Heart right ventricle (tissue), 16 donors: Measurements from ENCODE around the gene MYCN. TPM values are rescaled to one million over a fixed set of nuclear protein-coding genes. Genes with fewer than 3 reads are reported as not detected.

Source experiments
- ATAC-seq, 8 donors: fragments of 200-7000 bp; cut with Tn5 transposase; one replicate each; pipeline ENCODE4 v1.9.1; 2020; ENCODE audit warnings: mild to moderate bottlenecking in 8 of 8, moderate library complexity in 8 of 8, moderate number of reproducible peaks in 1 of 8
- DNase-seq, 2 donors: peaks; one replicate each; pipeline ENCODE4 v3.0.0-alpha.2; 2020
- H3K27ac ChIP-seq, 10 donors: fragments of 200-600 bp; sonication (generic) in 2 of 10; one replicate each; pipeline versions ENCODE4 v1.5.0 to v1.8.0; 2020 to 2022; ENCODE audit warnings: mild to moderate bottlenecking in 3 of 10
- H3K27me3 ChIP-seq, 7 donors: fragments of 200-600 bp; one replicate each; pipeline ENCODE4 v1.8.0; 2021 to 2022; ENCODE audit warnings: mild to moderate bottlenecking in 2 of 7
- H3K36me3 ChIP-seq, 9 donors: fragments of 200-600 bp; sonication (generic) in 1 of 9; one replicate each; pipeline versions ENCODE4 v1.5.0 to v1.8.0; 2020 to 2022; ENCODE audit warnings: mild to moderate bottlenecking in 2 of 9
- H3K4me1 ChIP-seq, 9 donors: fragments of 200-600 bp; sonication (generic) in 1 of 9; one replicate each; pipeline versions ENCODE4 v1.5.0 to v1.8.0; 2020 to 2022; ENCODE audit warnings: mild to moderate bottlenecking in 4 of 9
- H3K4me3 ChIP-seq, 10 donors: fragments of 200-600 bp; sonication (generic) in 2 of 10; one replicate each; pipeline versions ENCODE4 v1.5.0 to v1.8.0; 2020 to 2022; ENCODE audit warnings: mild to moderate bottlenecking in 7 of 10, moderate library complexity in 2 of 10
- H3K9me3 ChIP-seq, 11 donors: fragments of 200-600 bp in 10 of 11; sonication (generic) in 2 of 11; one replicate each; pipeline versions ENCODE4 v1.5.0 to v1.8.0; 2013 to 2022; ENCODE audit warnings: mild to moderate bottlenecking in 2 of 11, control low read depth in 1 of 11, moderate library complexity in 1 of 11
- CTCF ChIP-seq, 9 donors: fragments of 200-600 bp; sonication (generic) in 2 of 9; IDR thresholded peaks; one replicate each; pipeline versions ENCODE4 v1.5.0 to v1.8.0; 2021 to 2022; ENCODE audit warnings: antibody characterized with exemption in 9 of 9, mild to moderate bottlenecking in 5 of 9, moderate library complexity in 1 of 9
- WGBS, 2 donors: extraction: QIAGEN DNeasy Blood & Tissue Kit; methylation state at CpG; one replicate each; pipeline ENCODE4 v1.1.7; 2013; ENCODE audit warnings: inconsistent platforms in 1 of 2; 5-methylcytosine and 5-hydroxymethylcytosine counted together
- intact Hi-C, 10 donors: fragments of 100-400 bp; cut with DNase I; formaldehyde crosslinking; loops; one replicate each; pipeline versions ENCODE4 v1.11.1 to v1.14.2; 2022
- polyA plus RNA-seq, 2 donors: library from polyadenylated mRNA; stranded (reverse); fragments of 200-250 nt; gene quantifications; one replicate each; pipeline ENCODE4 v1.2.3, GENCODE V29; 2013
- total RNA-seq, 10 donors: library from RNA; stranded (reverse); fragmentation: NEBNext Ultra II Directional in 3 of 10; extraction: Animal tissue kit (Norgen Biotek cat#: 25700) in 3 of 10; gene quantifications; one replicate each; pipeline versions ENCODE4 v1.2.1 to v1.2.4, GENCODE V29; 2021 to 2023
- donor health status: Arrhythmogenic right ventricular cardiomyopathy.
- donor health status: ischemic (EF 13 %, LVEDD 7.1; RV severe dilation, severe dysfunction).
- donor health status: healthy with polysubstance abuse.
- donor health status: DM: no; HTN: yes; CAD: no.
- donor health status: DM: no; HTN: no; CAD: no.
- donor health status: ischemic (EF 25% LVEDD 6.9; RV normal size, moderate dysfunction).
- donor health status: ischemic (EF 25% LVEDD 5.7; RV mildly dilated, moderate dysfunction).
- donor health status: healthy.
- donor health status: DM: yes; HTN: yes; CAD: no.
- donor health status: Ischemic cardiomyopathy.
- donor health status: ischemic (EF 35%, LVEDD 5.7; RV mildly dilated, moderate dysfunction).
- donor health status: nonischemic (EF 11% LVEDD 7.7; RV severe dilation, severe dysfunction).
- donor health status: DM: yes; HTN: yes; CAD: no.
- donor health status: PGD.
- donor health status: ischemic (EF 29% LVEDD 5.4; RV normal size, mild dysfunction).
- donor health status: nonischemic (EF 23%, LVEDD 6.1; RV moderate dilation, normal function).

Gene MYCN
- total and polyA plus RNA-seq, 12 donors, result 0.14 to 1.4 (median 0.52) TPM

GRCh38 chr2:15938803-15939555 is 1.4 kb upstream of the MYCN start:
- ATAC-seq, result no peak
- no peak for TF ChIP-seq CTCF (IDR thresholded peaks at IDR 0.05)
- WGBS, 2 donors, result 71 to 72% methylated on average over 8 of the region's 8 CpGs
- H3K9me3 ChIP-seq, result no peaks in the 10 kb centered on the region
- H3K4me3 ChIP-seq, result peak overlapping the region in 5 of 10 donors; percentile 57 to 75 (median 62)
- H3K27me3 ChIP-seq, result peaks cover 0 to 59% (median 38%) of the 10 kb centered on the region in 7 donors
- H3K27ac ChIP-seq, result no peak overlapping the region
- intact Hi-C loops, result loop anchor here (1.0 to 10.0 kb wide), 15 partner anchors 302 to 818 kb away; no protein-coding TSS in a partner anchor
- DNase-seq, result no peak
- peaks cover 4 to 45% (median 38%) of the 10 kb centered on the region in 9 donors for H3K4me1 ChIP-seq
- no peaks in the 10 kb centered on the region for H3K36me3 ChIP-seq

- Histone ChIP-seq H3K36me3 (no peaks in the 10 kb centered on the region), H3K4me1 (peaks cover 4 to 50% (median 42%) of the 10 kb centered on the region in 9 donors), H3K27ac (no peak overlapping the region), H3K9me3 (no peaks in the 10 kb centered on the region), H3K4me3 (peak overlapping the region in 9 of 10 donors; percentile 44 to 75 (median 57)), H3K27me3 (peaks cover 0 to 65% (median 38%) of the 10 kb centered on the region in 7 donors)
- peak in 7 of 8 donors; percentile 68 to 87 (median 83) for ATAC-seq
- TF ChIP-seq CTCF (IDR thresholded peaks at IDR 0.05), result peak in 4 of 9 donors; percentile 68 to 96 (median 93)
- intact Hi-C loops, result loop anchor here (1.0 to 10.0 kb wide), 15 partner anchors 302 to 818 kb away; no protein-coding TSS in a partner anchor
- peak in 1 of 2 donors; percentile 74 for DNase-seq
- WGBS, 2 donors, result 2 to 3% methylated on average over 21 of the region's 21 CpGs
Measured at GRCh38 chr2:15939556-15939853, 845 bp upstream of the MYCN start.

GRCh38 chr2:15940661-15941480 is 521 bp downstream of the MYCN start:
- H3K27ac ChIP-seq, result peak overlapping the region in 4 of 10 donors; percentile 9 to 53 (median 38)
- intact Hi-C loops, result loop anchor here (2.0 to 10.0 kb wide), 14 partner anchors 276 to 816 kb away; no protein-coding TSS in a partner anchor
- peaks cover 0 to 9% (median 0%) of the 10 kb centered on the region in 9 donors for H3K36me3 ChIP-seq
- H3K9me3 ChIP-seq, result no peaks in the 10 kb centered on the region
- peak in 6 of 8 donors; percentile 0 to 52 (median 13) for ATAC-seq
- H3K4me1 ChIP-seq, result peaks cover 4 to 52% (median 45%) of the 10 kb centered on the region in 9 donors
- no peak for TF ChIP-seq CTCF (IDR thresholded peaks at IDR 0.05)
- DNase-seq, result peak in 1 of 2 donors; percentile 7
- peak overlapping the region; percentile 40 to 75 (median 57) for H3K4me3 ChIP-seq
- peaks cover 0 to 67% (median 38%) of the 10 kb centered on the region in 7 donors for H3K27me3 ChIP-seq
- WGBS, 2 donors, result 0 to 1% methylated on average over 51 to 52 of the region's 52 CpGs

GRCh38 chr2:15941481-15941850 is 1.1 kb downstream of the MYCN start:
- Histone ChIP-seq H3K4me1 (peaks cover 4 to 52% (median 45%) of the 10 kb centered on the region in 9 donors), H3K4me3 (peak overlapping the region; percentile 40 to 75 (median 57)), H3K27me3 (peaks cover 0 to 67% (median 38%) of the 10 kb centered on the region in 7 donors), H3K36me3 (peaks cover 0 to 15% (median 0%) of the 10 kb centered on the region in 9 donors), H3K9me3 (no peaks in the 10 kb centered on the region), H3K27ac (peak overlapping the region in 3 of 10 donors; percentile 16 to 53 (median 50))
- 1% methylated on average over 14 of the region's 14 CpGs for WGBS, 2 donors
- TF ChIP-seq CTCF (IDR thresholded peaks at IDR 0.05), result no peak
- ATAC-seq (peak in 3 of 8 donors; percentile 6 to 9 (median 8)), DNase-seq (no peak)
- intact Hi-C loops, result loop anchor here (2.0 to 10.0 kb wide), 14 partner anchors 276 to 816 kb away; no protein-coding TSS in a partner anchor
